GM12878 (cell line): ENCODE data around the gene LMX1B. TPM values are rescaled to one million over a fixed set of nuclear protein-coding genes. Genes with fewer than 3 reads are reported as not detected.

Experiments
- ATAC-seq: fragments of 200-7000 bp; cut with Tn5 transposase; 3 replicates; pipeline ENCODE4 v1.9.1; 2020; ENCODE audit warnings: mild to moderate bottlenecking, moderate library complexity
- BruUV-seq: library from RNA; stranded (reverse); fragments of 400-500 nt; replicated peaks from 2 replicates; lab custom pipeline; 2021; lab: Mats Ljungman, UMichigan
- CTCF ChIA-PET: fragments of 300-600 bp; sonication (Branson Sonifier 250); formaldehyde crosslinking; extraction: SDS; loops from one replicate; lab custom pipeline; 2021; ENCODE audit warnings: inconsistent platforms; lab: Yijun Ruan, JAX
- POLR2A ChIA-PET: fragments of 350-600 bp; formaldehyde crosslinking; extraction: SDS; loops from one replicate; lab custom pipeline; 2021; ENCODE audit warnings: inconsistent platforms; lab: Charles Lee
- RAD21 ChIA-PET: fragments of 300-600 bp; sonication (Branson Sonifier 250); formaldehyde crosslinking; loops from one replicate; lab custom pipeline; 2023; ENCODE audit warnings: antibody characterized with exemption; ENCODE audit not compliant: unreplicated experiment; lab: Charles Lee
- SMC1A ChIA-PET: fragments of 300-600 bp; sonication (Branson Sonifier 250); formaldehyde crosslinking; loops from one replicate; lab custom pipeline; 2023; ENCODE audit not compliant: unreplicated experiment, uncharacterized antibody; lab: Charles Lee
- DNase-seq: peaks from one replicate; pipeline ENCODE4 v3.0.0-alpha.2; 2011; ENCODE audit warnings: low read depth, low spot score
- FAIRE-seq: peaks from 3 replicates; lab custom pipeline; 2011; peaks lifted over from hg19 to GRCh38; lab: Jason Lieb, UNC
- H2AFZ ChIP-seq: 2 replicates; pipeline ENCODE4 v1.6.0; 2011; ENCODE audit warnings: low read depth, low read length, control low read depth; ENCODE audit not compliant: control insufficient read depth
- H3K27ac ChIP-seq: 2 replicates; pipeline ENCODE4 v1.5.1; 2011; ENCODE audit warnings: control low read depth; ENCODE audit not compliant: control insufficient read depth, insufficient read depth
- H3K27me3 ChIP-seq, 2 experiments: replicated peaks in 1 of 2; 2 replicates each; pipeline versions ENCODE4 v1.6.0 to v1.6.1; 2011; ENCODE audit warnings: low read length in 1 of 2; ENCODE audit not compliant: control insufficient read depth in 2 of 2, insufficient read depth in 2 of 2
- H3K36me3 ChIP-seq, 2 experiments: 2 replicates each; pipeline ENCODE4 v1.5.1; 2011; ENCODE audit warnings: low read length in 1 of 2; ENCODE audit not compliant: control insufficient read depth in 2 of 2, insufficient read depth in 2 of 2
- H3K4me1 ChIP-seq: 2 replicates; pipeline ENCODE4 v1.6.1; 2011; ENCODE audit warnings: mild to moderate bottlenecking, low read length, moderate library complexity, mixed read lengths; ENCODE audit not compliant: control insufficient read depth, insufficient read depth
- H3K4me2 ChIP-seq: 2 replicates; pipeline ENCODE4 v1.6.0; 2011; ENCODE audit warnings: control low read depth; ENCODE audit not compliant: control insufficient read depth, insufficient read depth
- H3K4me3 ChIP-seq: fragments of 200-600 bp; sonication (generic); 2 replicates; pipeline ENCODE4 v1.5.1; 2016
- H3K79me2 ChIP-seq: 2 replicates; pipeline ENCODE4 v1.6.0; 2011; ENCODE audit warnings: low read length; ENCODE audit not compliant: control insufficient read depth, insufficient read depth
- H3K9ac ChIP-seq: 2 replicates; pipeline ENCODE4 v1.8.0; 2011; ENCODE audit warnings: low read length, control low read depth, mixed read lengths; ENCODE audit not compliant: control insufficient read depth, insufficient read depth
- H3K9me3 ChIP-seq: replicated peaks from 3 replicates; pipeline ENCODE4 v1.5.1; 2011; ENCODE audit warnings: mild to moderate bottlenecking, low read length; ENCODE audit not compliant: control insufficient read depth, insufficient read depth
- H4K20me1 ChIP-seq: 2 replicates; pipeline ENCODE4 v1.6.0; 2011; ENCODE audit not compliant: control insufficient read depth, insufficient read depth
- CBX3 ChIP-seq: fragments of 200-600 bp; sonication (generic); IDR thresholded peaks from 2 replicates; pipeline ENCODE4 v1.6.1; 2016; ENCODE audit warnings: low read depth, borderline replicate concordance
- E4F1 ChIP-seq: fragments of 450-650 bp; IDR thresholded peaks from 2 replicates; pipeline ENCODE4 v1.6.1; 2018; ENCODE audit warnings: borderline replicate concordance, mild to moderate bottlenecking; ENCODE audit not compliant: partially characterized antibody
- GATAD2B ChIP-seq: fragments of 450-650 bp; conservative IDR thresholded peaks from 2 replicates; pipeline ENCODE4 v1.6.1; 2017; ENCODE audit warnings: low read depth, mild to moderate bottlenecking, moderate library complexity
- MEF2B ChIP-seq: fragments of 450-650 bp; IDR thresholded peaks from 2 replicates; pipeline ENCODE4 v1.6.1; 2018; ENCODE audit warnings: mild to moderate bottlenecking, moderate library complexity; ENCODE audit not compliant: partially characterized antibody, poor library complexity, severe bottlenecking
- NKRF ChIP-seq: fragments of 450-650 bp; conservative IDR thresholded peaks from 2 replicates; pipeline ENCODE4 v1.6.1; 2017; ENCODE audit warnings: mild to moderate bottlenecking, moderate library complexity
- RAD21 ChIP-seq: IDR thresholded peaks from 2 replicates; pipeline ENCODE4 v1.6.1; 2011; ENCODE audit warnings: mild to moderate bottlenecking, low read depth, low read length, moderate library complexity; ENCODE audit not compliant: insufficient read depth
- SMARCA5 ChIP-seq: fragments of 450-650 bp; IDR thresholded peaks from 2 replicates; pipeline ENCODE4 v1.6.1; 2017; ENCODE audit warnings: mild to moderate bottlenecking
- SP1 ChIP-seq: IDR thresholded peaks from one replicate; pipeline ENCODE4 v1.6.1; 2011; ENCODE audit warnings: low read depth, low read length
- SRF ChIP-seq, 2 experiments: IDR thresholded peaks; 2 replicates each; pipeline ENCODE4 v1.6.1; 2011; ENCODE audit warnings: low read depth in 2 of 2, low read length in 2 of 2, mild to moderate bottlenecking in 1 of 2, moderate library complexity in 1 of 2
- TARDBP ChIP-seq: IDR thresholded peaks from 2 replicates; pipeline ENCODE4 v1.6.1; 2016; ENCODE audit warnings: borderline replicate concordance
- ZBTB4 ChIP-seq: fragments of 450-650 bp; formaldehyde crosslinking; IDR thresholded peaks from 2 replicates; pipeline ENCODE4 v1.4.0; 2022; ENCODE audit warnings: mild to moderate bottlenecking, moderate library complexity
- WGBS: methylation state at CpG from one replicate; pipeline ENCODE4 v1.1.6; 2016; ENCODE audit warnings: low lambda C conversion rate; ENCODE audit not compliant: insufficient replicate concordance, insufficient coverage; ENCODE audit errors: missing lambda C conversion rate; 5-methylcytosine and 5-hydroxymethylcytosine counted together
- in situ Hi-C: fragments of 300-500 bp; cut with MboI; formaldehyde crosslinking; loops from 9 replicates; pipeline ENCODE4 v1.14.3; 2018; ENCODE audit warnings: mixed read lengths
- intact Hi-C: fragments of 100-400 bp; cut with micrococcal nuclease; formaldehyde crosslinking; loops from one replicate; pipeline ENCODE4 v1.14.2; 2022; ENCODE audit not compliant: unreplicated experiment
- polyA plus RNA-seq, 11 experiments: library from polyadenylated mRNA; depleted of rRNA in 4 of 11; unstranded in 6 of 11; stranded (reverse) in 5 of 11; fragments of >200 nt; fragmentation: Nextera tagmentation in 4 of 11; fragmentation: Illumina TruSeq in 1 of 11; extraction: Ambion mirVana in 4 of 11; extraction: Trizol in 1 of 11; gene quantifications; 1 replicate in 1 of 11; 2 replicates in 10 of 11; pipeline versions ENCODE4 v1.2.1 to v1.2.3, GENCODE V29; 2011 to 2016; ENCODE audit warnings: inconsistent platforms in 2 of 11, missing spikeins in 2 of 11, low read depth in 1 of 11
- total RNA-seq, 4 experiments: library from RNA; depleted of rRNA in 3 of 4; stranded (reverse); fragments of >200 nt in 3 of 4; fragmentation: Illumina TruSeq in 1 of 4; extraction: Trizol in 1 of 4; gene quantifications; 2 replicates each; pipeline versions ENCODE4 v1.2.1 to v1.2.3, GENCODE V29; 2013 to 2021

LMX1B gene
- total and polyA plus RNA-seq, 10 of the 15 experiments (the other 5 are each of a cell fraction or from before 2014, with no cell fraction given), result not detected

DNA sequence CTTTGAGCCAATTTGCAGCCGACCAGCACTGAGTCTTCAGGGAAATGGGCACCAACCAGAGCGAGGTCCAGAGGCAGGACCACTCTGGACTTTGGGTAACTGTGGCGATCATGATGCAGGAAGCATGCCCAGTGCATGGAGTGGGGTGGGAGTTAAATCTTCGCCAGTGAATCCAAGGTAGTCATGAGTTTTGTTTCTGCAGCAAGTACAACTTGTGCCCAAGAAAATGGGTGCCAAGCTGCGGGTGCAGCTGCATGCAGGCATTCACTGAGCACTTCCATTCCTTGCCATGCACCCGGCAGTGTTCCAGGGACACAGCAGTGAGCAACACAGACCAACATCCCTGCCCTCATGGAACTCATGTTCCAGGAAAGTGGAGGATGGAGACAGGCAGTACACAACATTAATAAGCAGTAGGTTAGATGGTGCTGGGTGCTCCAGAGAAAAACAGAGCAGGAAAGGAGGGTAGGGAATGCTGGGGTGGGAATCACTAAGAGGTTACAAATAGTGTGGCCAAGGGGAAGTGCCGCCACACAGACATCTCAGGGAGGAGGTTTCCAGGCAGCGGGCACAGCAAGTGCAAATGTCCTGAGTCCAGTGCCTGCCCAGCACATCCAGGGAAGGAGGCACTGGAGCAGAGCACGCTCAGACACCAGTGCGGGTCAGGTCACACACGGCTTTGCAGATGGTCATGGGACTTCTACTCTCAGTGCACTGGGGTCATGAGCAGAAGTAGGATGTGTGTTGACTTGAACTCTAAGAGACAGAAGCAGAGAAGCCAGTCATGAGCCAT is 48.2 kb upstream of the LMX1B start:
- H3K4me2 ChIP-seq, result no peak overlapping the region
- H3K79me2 ChIP-seq, result no peaks in the 10 kb centered on the region
- no TSS peak for BruUV-seq
- no peak for DNase-seq
- H3K9ac ChIP-seq, result no peak overlapping the region
- FAIRE-seq, result no peak
- in situ Hi-C loops, result no loop called here
- no peak overlapping the region for H3K27ac ChIP-seq
- H3K36me3 ChIP-seq, result no peaks in the 10 kb centered on the region
- ChIA-PET POLR2A (no interaction called here), RAD21 (no interaction called here), CTCF (interaction anchor here (2.2 kb wide), 1 partner anchor 67 kb away, joined by 5 read pairs; no protein-coding TSS in a partner anchor), SMC1A (no interaction called here)
- H3K9me3 ChIP-seq, result no peaks in the 10 kb centered on the region
- 28% methylated on average over 11 of the region's 11 CpGs for WGBS
- H3K4me3 ChIP-seq, result no peak overlapping the region
- intact Hi-C loops, result no loop called here
- no peak for ATAC-seq
- no peaks in the 10 kb centered on the region; a peak in 2 of 4 replicates for H3K27me3 ChIP-seq
- no peak overlapping the region for H2AFZ ChIP-seq
- H3K4me1 ChIP-seq, result no peaks in the 10 kb centered on the region
- H4K20me1 ChIP-seq, result no peaks in the 10 kb centered on the region
- TF ChIP-seq MEF2B, result no peak
- no peak for TF ChIP-seq GATAD2B
- no peak for TF ChIP-seq CBX3
- TF ChIP-seq ZBTB4 (CRISPR knock-in tag), result no peak
- TF ChIP-seq SRF (IDR thresholded peaks at IDR 0.05; ENCODE audit: low read depth in 2 of 2, low read length in 2 of 2), result no peak
- TF ChIP-seq SMARCA5, result no peak
- no peak for TF ChIP-seq SP1
- no peak for TF ChIP-seq E4F1
- TF ChIP-seq RAD21, result no peak
- TF ChIP-seq TARDBP, result no peak
- TF ChIP-seq NKRF, result no peak
